GM19395 (cell line): ENCODE data around the gene NDUFA6.
A peak's percentile ranks its signal among the peaks of the same experiment; 100 is the strongest.
"Not testable (repeated sequence)": the region's sequence is repeated elsewhere in the genome, so short reads cannot be mapped to it uniquely, and the experiment has no call there.

Source experiments
- ATAC-seq: cut with Tn5 transposase; IDR thresholded peaks from one replicate; pipeline ENCODE4 v1.9.1; 2021; ENCODE audit warnings: mild to moderate bottlenecking, moderate library complexity; ENCODE audit not compliant: unreplicated experiment

NDUFA6 gene

GRCh38 chr22:42090596-42091454 lies at the start of gene NDUFA6:
Gene NDUFA6, minus strand, starts transcription at chr22:42090772. Its CDS starts 28 bp downstream, at chr22:42090744.
- peak; percentile 94 for ATAC-seq

DNA sequence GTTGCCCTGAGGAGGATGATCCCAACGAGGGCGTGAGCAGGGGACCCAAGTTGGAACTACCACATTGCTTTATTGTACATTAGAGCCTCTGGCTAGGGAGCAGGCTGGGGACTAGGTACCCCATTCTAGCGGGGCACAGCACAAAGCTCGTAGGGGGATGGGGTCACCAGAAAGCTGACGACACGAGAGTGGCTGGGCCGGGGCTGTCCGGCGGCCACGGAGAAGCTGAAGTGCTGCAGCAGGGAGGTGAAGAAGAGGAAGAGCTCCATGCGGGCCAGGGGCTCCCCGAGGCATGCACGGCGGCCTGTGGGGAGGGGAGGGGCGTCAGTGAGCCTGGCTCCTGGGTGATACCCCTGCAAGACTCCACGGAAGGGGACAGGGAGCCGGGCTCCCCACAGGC lies 49.6 kb upstream of the NDUFA6 start:
- ATAC-seq, result not testable (repeated sequence)

DNA sequence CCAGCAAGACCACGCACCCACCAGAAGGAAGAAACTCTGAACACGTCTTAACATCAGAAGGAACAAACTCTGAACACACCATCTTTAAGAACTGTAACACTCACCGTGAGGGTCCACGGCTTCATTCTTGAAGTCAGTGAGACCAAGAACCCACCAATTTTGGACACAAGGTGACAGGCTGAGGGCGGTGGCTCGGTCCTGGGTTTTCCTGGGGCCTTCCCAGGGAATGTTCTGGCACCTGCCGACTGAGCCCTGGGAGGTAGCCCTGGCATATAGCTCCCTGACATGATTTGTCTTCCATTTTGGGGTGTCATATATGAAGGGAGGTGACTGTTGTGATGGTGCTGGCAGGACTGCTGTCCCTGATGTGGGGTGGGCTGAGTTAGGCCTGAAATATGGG lies 48.9 kb upstream of the NDUFA6 start:
- not testable (repeated sequence) for ATAC-seq

GRCh38 chr22:42138972-42139371 lies 48.4 kb upstream of the NDUFA6 start:
- ATAC-seq, result no peak

GRCh38 chr22:42138122-42138770 lies 47.7 kb upstream of the NDUFA6 start:
- no peak for ATAC-seq

GRCh38 chr22:42135688-42136087 lies 45.1 kb upstream of the NDUFA6 start:
- not testable (repeated sequence) for ATAC-seq

DNA sequence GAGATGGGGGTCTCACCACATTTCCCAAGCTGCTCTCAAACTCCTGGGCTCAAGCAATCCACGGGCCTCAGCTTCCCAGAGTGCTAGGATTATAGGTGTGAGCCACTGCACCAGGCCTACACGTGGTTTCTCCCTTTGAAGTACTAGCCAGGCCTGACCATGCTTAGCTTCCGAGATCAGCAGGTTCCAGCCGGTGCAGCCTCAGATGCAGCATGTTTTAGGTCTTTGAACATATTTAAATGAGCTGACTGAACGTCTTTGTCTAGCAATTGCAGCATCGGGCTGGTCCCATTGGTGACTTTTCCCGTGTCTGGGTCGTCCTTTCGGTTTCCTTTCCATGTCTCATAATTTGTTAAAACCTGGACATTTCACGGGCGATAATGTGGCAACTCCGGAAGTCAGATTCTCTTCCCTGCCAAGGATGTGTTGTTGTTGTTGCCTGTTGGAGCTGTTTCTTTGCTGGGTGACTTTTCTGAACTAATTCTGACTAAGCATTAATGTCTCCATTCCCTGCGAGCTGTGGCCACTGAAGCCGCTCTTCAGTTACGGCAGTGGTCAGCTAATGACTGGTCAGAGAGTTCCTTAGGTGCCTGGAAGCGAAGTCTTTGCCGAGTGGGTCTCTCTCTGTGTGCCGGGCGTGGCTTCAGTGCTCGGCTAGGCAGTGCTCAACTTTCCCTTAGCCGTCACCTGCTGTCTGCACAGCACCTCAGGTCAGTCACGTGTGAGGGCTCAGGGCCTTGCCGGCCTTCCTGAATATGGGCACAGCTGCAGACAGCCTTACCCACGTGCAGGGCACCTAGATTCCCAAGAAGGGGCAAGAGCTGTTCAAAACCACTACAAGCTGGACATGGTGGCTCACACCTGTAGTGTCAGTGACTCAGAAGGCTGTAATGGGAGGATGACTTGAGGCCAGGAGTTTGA lies 43.8 kb upstream of the NDUFA6 start:
- ATAC-seq, result no peak

DNA sequence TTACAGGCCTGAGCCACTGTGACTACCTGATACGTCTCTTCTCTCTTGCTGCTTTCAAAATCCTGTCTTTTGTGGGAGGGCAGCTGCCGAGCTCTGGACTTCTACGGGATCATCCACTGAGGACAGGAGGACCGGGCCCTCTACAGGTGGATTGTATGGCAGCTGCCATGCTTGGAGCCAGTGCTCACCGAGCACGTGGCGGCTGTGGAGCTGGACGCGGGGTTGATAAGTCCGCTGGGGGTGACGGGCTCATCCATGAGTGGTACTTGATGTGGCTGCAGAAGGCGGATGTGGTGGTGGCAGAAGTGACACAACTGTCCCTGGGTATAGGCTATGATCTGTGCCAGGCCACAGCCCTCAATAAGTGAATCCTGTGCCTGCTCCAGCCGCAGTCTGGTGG lies 41.9 kb upstream of the NDUFA6 start:
- no peak for ATAC-seq

DNA sequence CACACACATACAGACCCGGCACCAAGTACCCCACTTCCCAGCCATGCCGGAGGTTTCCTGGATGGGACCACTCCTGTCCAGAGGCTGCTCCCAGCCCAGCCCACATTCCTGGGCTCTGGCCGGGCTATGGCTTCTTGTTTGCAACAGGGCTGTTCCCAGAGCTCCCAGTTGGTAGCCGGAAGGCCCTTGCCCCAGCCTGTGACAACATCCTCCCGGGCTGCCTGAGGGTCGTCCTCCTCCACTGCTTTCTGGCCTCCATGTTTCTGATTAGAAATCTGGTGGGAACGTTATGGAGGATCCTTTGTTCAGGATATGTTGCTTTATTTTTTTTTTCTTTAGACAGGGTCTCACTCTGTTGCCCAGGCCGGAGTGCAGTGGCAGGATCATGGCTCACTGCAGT lies 41.0 kb upstream of the NDUFA6 start:
- no peak for ATAC-seq

- not testable (repeated sequence) for ATAC-seq
These were observed 40.3 kb upstream of the NDUFA6 start, which contains the start of gene CYP2D6 for GRCh38 chr22:42130639-42131431. Gene CYP2D6, minus strand, starts transcription at chr22:42130810. Its CDS starts 19 bp downstream, at chr22:42130791.

- not testable (repeated sequence) for ATAC-seq
These were observed 39.6 kb upstream of the NDUFA6 start for GRCh38 chr22:42130182-42130581.

- ATAC-seq, result not testable (repeated sequence)
These were observed 38.5 kb upstream of the NDUFA6 start for GRCh38 chr22:42128776-42129694.

- not testable (repeated sequence) for ATAC-seq
These were observed 37.4 kb upstream of the NDUFA6 start for GRCh38 chr22:42128007-42128406.

DNA sequence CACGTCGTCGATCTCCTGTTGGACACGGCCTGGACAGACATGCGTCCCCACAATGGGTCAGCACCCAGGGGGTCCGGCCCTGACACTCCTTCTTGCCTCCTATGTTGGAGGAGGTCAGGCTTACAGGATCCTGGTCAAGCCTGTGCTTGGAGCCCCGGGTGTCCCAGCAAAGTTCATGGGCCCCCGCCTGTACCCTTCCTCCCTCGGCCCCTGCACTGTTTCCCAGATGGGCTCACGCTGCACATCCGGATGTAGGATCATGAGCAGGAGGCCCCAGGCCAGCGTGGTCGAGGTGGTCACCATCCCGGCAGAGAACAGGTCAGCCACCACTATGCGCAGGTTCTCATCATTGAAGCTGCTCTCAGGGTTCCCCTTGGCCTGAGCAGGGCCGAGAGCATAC lies 37.0 kb upstream of the NDUFA6 start:
- no peak for ATAC-seq

- not testable (repeated sequence) for ATAC-seq
These were observed 33.0 kb upstream of the NDUFA6 start for GRCh38 chr22:42123529-42123928.

GRCh38 chr22:42120231-42121021 lies 29.9 kb upstream of the NDUFA6 start:
- not testable (repeated sequence) for ATAC-seq

DNA sequence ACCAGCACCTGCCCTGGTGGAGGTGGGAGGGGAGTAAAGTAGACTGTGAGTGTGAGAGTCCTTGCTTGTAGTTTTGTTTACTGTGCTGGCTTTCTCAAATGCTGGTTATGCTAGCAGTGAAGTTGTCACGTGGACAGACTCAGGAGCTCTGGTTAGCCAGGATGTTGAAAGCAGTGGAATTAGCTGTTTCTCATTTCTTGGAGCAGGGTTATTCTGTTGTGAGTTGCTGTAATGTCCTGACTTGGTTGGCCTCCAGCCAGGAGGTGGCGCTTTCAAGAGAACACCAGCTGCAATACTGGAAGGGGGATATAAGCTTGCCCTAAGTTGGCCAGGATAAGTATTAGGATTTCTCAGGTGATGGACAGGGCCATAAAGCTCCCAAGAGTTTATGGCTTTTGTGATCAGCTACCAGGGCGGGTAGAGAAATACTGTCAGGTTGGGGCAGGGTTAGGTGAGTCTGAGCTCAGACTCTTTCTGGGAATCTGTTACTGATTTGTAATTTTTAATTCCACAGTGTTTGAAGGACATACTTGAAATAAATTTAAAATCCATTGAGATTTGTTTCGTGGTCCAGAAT lies 26.4 kb upstream of the NDUFA6 start:
- ATAC-seq, result no peak

DNA sequence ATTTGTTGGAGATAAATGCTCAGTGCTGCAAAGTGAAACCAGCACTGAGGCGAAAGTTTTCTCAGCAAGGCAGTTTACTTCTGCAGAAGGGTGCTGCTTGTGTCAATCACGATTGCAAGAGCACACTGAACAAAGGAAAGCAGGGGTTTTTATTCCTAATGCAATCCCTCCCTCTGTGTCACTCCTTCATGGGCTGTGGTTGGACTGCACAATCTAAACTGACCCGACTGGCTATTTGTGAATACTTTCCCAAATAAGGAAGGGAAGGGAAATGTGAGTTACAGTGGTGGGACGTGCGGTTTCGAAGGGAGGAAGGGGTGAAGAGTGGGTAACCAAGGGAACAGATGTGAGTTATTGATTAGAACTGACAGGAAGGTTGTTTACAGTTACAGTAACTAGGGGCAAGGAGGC lies 24.9 kb upstream of the NDUFA6 start:
- ATAC-seq, result not testable (repeated sequence)
